ENCODE measurements around the gene DNLZ.

The DNLZ gene

DNA sequence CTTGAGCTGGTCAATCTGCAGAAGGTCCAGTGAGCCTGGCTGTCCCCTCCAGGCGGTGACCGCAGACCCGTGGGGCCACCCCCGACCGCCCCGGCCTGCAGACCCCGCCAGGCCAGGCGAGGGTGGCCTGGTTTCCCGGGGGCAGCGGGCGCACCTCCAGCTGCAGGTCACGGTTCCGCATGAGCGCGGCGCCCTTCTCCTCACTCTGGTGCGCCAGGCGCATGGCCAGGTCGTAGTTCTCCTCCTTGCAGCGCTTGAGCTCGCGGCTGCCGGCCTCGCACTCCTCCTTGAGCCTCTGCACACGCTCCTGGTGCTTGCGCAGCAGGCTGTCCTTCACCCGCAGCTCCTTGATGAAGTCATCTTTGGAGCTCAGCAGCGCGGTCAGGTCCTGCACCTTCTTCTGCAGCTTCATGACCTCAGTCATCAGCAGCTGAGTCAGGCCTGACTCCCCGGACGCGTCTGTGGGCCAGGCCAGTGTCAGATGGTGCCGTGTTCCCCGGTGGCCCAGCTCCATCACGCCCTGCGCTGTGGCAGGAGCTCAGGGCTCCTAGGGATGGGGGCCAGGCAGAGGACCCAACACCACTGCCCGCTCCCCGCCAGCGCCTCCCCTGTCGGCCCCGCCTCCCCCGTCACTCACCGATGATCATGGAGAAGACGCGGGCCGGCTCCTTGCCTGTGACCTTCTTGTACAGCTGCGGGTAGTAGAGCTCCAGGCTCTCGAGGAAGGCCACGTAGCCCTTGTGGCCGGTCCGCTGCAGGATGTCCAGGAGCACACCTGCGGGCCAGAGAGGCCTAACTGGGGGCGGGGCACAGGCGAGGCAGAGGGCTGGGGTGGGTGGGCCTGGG lies 7.4 kb upstream of the DNLZ start:
- no peak overlapping the region for H3K4me3 ChIP-seq (ENCODE audit: low read depth, low read length)
- TF ChIP-seq, protein P1, sequence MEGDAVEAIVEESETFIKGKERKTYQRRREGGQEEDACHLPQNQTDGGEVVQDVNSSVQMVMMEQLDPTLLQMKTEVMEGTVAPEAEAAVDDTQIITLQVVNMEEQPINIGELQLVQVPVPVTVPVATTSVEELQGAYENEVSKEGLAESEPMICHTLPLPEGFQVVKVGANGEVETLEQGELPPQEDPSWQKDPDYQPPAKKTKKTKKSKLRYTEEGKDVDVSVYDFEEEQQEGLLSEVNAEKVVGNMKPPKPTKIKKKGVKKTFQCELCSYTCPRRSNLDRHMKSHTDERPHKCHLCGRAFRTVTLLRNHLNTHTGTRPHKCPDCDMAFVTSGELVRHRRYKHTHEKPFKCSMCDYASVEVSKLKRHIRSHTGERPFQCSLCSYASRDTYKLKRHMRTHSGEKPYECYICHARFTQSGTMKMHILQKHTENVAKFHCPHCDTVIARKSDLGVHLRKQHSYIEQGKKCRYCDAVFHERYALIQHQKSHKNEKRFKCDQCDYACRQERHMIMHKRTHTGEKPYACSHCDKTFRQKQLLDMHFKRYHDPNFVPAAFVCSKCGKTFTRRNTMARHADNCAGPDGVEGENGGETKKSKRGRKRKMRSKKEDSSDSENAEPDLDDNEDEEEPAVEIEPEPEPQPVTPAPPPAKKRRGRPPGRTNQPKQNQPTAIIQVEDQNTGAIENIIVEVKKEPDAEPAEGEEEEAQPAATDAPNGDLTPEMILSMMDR (IDR thresholded peaks at IDR 0.05; ENCODE audit: low read depth, low read length, missing control alignments), result no peak
- DNase-seq (ENCODE audit: low read depth), result no peak

DNA sequence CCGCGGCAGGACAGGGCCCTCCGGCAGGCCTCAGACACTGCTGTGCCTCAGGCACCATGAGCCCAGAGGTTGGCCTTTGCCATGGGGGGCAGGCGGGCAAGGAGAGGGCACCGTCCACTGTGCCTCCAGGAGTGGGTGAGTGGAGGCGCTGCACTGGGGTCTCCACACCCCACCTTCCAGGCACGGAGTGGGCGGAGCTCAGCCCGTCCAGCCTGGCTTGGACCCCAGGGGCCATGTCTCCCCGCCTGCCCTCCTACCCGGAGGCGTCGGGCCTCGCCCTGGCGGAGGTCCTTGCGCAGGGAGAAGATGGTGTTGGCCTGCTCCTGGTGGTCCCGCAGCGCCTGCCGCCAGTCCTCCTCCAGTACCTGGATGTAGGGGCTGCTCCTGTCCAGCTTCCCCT lies 6.5 kb upstream of the DNLZ start:
- no peak overlapping the region for H3K4me3 ChIP-seq (ENCODE audit: low read depth, low read length)
- TF ChIP-seq, protein P1 (IDR thresholded peaks at IDR 0.05; ENCODE audit: low read depth, low read length, missing control alignments), result no peak
- no peak for DNase-seq (ENCODE audit: low read depth)

DNA sequence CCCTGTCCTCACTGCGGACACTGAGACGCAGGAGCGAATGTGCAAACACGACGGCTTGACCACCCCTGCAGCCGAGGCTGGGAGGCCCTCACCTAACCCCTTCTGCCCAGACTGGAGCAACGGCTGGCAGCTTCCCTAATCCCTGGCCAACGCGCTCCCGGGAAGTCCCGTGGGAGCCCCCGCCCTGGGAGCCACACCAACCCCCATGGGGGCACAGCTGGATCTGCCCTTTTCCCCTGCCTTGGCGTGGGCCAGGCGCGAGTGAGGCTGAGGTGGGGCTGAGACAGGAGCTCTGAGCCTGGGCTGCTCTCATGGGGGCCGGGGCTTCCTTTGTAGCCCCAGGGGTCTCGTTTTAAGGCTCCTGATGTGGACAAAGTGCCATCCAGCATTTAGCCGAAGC lies 4.6 kb upstream of the DNLZ start:
- DNase-seq (ENCODE audit: low read depth), result no peak
- TF ChIP-seq, protein P1 (IDR thresholded peaks at IDR 0.05; ENCODE audit: low read depth, low read length, missing control alignments), result no peak
- H3K4me3 ChIP-seq (ENCODE audit: low read depth, low read length), result no peak overlapping the region

DNA sequence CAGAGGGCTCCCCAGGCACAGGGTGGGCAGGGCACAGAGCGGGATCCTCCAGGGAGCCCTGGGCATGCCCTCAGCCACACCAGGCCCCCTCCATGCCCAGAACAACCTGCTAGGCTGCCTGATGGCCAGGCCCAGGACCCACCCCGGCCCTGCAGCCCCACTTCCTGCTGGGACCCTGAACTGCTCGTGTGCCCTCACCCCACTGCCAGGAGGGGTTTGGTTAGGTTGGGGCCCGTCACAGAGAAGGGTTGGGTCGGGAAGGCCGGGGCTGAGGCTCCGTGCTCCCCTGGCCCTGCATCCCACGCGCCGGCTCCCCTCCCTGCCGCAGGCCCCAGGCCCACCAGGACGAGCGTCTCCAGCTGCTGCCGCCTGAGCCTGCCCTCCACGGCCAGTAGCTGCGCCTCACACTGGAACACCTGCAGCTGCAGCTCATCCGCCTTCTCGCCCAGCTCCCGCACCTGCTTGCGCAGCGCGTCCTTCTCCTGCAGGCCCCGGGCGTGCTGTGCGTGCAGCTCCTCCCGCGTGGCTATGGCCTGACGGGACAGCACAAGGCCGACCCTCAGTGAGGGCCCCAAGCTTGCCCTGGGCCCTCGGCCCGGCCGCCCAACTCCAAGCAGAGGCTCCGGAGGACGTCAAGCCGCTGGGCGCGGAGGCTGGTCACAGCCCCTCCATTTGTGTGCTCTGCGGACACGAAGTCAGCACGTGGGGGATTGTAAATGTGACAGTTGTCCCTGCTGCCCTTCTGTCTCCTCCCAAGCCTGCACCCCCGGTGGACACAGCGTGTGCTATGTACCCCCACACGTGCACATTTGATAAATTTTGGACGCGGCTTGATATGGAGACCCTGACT lies 4.0 kb upstream of the DNLZ start:
- TF ChIP-seq, protein P1 (IDR thresholded peaks at IDR 0.05; ENCODE audit: low read depth, low read length, missing control alignments), result no peak
- DNase-seq (ENCODE audit: low read depth), result no peak
- no peak overlapping the region for H3K4me3 ChIP-seq (ENCODE audit: low read depth, low read length)

DNA sequence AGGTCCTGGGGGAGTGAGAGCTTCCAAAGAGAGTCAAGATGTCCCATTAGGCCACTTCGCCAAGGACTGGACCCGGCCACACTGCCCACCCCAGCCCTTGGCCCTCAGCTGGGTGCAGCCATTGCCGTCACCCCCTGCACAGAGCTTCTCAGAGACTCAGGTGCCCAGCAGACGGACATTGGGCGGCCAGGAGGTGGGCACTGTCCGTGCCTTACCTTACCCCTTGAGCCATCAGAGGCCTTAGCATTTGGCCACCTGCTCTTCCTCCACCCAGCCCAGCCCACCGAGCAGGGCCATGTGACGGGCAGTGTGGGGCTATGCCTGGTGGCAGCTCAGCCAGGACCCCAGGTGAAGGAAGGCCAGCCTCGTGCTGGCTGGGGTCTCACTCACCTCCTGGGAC lies 3.3 kb upstream of the DNLZ start:
- no peak for DNase-seq (ENCODE audit: low read depth)
- no peak overlapping the region for H3K4me3 ChIP-seq (ENCODE audit: low read depth, low read length)
- TF ChIP-seq, protein P1 (IDR thresholded peaks at IDR 0.05; ENCODE audit: low read depth, low read length, missing control alignments), result no peak

DNA sequence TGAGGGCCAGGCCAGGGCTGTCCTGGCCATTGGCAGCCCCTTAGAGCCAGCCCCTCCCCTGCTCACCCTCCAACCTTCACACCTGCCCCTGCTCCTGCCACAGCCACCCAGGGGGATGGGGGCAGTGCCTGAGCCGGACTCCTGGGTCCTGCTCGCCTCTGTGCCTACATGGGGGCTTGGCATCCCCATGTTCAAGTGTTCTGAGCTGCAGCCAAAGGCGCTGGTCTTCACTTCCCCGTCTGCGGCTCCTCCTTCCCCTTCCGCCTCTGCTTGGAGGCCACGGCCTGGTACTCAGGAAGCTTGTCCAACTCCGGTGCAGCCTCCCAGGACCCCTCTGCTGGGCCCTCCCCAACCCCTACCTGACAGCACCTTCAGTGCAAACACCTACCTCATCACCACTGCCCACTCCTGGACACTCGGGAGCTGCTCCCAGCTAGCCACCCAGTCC lies 2.3 kb upstream of the DNLZ start:
- TF ChIP-seq, protein P1 (IDR thresholded peaks at IDR 0.05; ENCODE audit: low read depth, low read length, missing control alignments), result no peak
- DNase-seq (ENCODE audit: low read depth), result no peak
- H3K4me3 ChIP-seq (ENCODE audit: low read depth, low read length), result no peak overlapping the region

All from GM12864 (cell line).